NCI-H1694 (cell line): ENCODE results near the gene PDSS1.
"Not testable (repeated sequence)": the region's sequence is repeated elsewhere in the genome, so short reads cannot be mapped to it uniquely, and the experiment has no call there.

ENCODE experiments used
- DNase-seq: peaks from one replicate; lab custom pipeline; 2025; lab: John Stamatoyannopoulos, UW

PDSS1 gene, protein sequence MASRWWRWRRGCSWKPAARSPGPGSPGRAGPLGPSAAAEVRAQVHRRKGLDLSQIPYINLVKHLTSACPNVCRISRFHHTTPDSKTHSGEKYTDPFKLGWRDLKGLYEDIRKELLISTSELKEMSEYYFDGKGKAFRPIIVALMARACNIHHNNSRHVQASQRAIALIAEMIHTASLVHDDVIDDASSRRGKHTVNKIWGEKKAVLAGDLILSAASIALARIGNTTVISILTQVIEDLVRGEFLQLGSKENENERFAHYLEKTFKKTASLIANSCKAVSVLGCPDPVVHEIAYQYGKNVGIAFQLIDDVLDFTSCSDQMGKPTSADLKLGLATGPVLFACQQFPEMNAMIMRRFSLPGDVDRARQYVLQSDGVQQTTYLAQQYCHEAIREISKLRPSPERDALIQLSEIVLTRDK

DNA sequence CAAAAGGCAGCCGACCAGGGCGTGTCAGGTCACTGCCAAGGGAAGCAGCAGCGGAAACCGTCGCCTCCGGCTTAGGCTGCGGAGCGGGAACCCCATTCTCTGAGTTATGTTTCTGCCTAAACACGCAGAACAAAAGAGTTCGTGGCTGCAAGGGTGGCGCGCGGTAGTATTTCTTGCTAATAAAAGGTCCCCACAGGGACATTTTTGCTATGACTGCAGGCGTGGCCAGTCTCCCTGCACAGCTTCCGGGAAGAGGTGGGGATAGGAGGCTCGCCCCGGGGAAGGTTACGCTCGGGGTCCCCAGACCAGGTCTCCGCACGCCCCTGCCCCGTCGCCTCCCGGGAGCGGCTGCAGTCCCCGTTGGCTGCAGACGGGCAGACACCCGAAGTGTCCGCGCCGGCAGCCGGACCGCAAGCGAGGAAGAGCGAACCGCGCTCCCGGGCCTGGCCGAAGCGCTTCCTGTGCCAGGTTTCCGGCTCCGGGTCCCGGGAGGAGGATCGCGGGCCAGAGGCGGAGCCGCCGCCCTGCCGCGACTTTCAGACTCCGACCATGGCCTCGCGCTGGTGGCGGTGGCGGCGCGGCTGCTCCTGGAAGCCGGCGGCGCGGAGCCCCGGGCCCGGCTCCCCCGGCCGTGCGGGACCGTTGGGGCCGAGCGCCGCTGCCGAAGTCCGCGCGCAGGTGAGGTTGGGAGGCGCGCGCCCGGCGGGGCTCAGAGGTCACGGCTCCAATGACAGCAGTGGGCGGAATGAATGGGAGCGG, at the start of gene PDSS1:
TSS of gene PDSS1 (plus strand) at position 539 of the 759 bp plus-strand sequence. CDS start at position 550, 11 bp downstream.
- DNase-seq: peak; percentile 23

DNA sequence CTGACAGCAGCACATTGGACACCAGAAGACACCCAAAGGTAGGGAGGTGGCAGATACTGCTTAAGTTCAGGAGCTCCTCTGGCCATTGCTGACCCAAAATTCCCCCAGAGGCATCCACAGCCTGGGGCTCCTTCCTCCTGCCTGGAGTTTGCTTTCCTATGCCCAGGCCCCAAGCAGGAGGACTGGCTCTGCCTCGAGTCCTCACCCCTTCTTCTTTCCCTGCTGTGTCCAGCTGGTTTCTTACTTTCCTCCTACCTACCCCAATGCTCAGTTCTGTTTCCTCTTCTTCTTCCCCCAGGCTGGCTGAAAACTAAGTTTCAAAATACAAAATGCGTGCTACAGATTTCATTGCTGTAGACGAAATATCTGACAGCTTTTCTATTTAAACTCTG, 49.3 kb upstream of the PDSS1 start:
- not testable (repeated sequence) for DNase-seq

DNA sequence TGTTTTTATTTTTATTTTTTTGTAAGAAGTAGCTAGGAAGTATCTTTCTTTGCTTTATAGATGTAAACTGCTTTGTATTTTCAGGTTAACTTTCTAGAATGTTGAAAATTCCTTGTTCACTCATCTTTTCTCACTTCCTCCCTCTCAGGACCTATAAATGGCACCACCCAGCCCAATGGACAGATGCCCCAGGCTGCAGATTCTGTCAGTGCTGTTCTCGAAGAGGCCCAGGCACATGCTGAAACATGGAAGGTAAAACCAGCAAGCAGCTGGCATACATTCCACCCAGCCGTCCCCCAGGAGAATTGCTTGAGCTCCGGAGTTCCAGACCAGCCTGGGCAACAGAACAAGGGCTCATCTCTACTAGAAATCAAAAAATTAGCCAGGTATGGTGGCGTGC, 47.1 kb upstream of the PDSS1 start:
- DNase-seq: no peak

DNA sequence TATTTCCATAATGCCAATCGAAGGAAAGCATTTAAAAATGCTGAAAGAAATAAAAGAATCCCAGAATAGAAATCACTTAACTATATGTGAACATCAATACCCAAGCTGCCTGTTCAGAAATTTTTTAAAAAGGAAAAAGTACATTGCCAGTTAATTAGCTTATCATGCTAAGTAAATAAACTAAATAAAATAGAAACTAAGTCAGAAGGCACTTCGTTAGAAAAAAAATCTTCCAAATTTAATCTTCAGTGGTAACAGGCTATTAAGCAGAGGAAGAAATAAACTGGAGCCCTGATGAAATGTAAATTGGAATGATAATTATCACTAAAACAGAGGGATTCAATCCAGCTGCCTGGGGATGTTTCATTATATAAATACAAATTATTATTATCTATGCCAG, 46.0 kb upstream of the PDSS1 start:
- DNase-seq: not testable (repeated sequence)

DNA sequence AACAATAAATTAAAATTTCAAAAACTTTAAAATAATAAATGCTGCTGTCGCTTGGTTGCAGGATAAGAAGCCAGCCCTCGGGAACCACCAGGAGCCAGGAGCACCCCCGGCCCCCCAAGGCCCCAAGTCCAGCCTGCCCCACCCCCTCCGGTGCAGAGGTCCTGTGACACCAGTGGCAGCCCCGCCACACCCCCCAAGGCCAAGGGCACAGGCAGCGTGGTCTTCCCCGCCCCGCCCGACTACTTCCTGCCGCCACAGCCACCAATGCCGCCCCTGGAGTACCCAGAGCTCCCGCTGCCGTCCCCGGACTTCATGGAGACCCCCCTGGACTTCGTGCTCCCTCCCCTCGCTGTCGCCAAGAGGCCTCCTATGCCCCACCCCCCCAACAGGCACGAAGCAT, 44.5 kb upstream of the PDSS1 start:
- no peak for DNase-seq

DNA sequence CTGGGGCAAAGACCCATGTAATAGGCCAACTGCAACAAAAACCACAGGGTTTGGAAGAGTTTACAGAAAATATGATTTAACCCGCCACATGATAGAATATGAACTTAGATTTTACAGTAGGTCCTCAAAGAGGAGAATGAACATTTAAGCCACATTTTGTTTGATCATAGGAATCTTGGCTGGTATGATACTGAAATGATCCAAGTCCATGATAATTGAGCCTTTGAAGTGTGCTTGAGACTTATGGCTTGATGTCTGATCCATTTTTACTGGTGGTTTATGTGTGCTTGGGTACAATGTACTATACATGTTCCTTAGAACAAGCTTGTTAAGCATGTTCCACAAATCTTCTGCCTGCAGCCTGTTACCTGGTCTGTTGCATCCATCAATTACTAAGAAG, 41.8 kb upstream of the PDSS1 start:
- no peak for DNase-seq

DNA sequence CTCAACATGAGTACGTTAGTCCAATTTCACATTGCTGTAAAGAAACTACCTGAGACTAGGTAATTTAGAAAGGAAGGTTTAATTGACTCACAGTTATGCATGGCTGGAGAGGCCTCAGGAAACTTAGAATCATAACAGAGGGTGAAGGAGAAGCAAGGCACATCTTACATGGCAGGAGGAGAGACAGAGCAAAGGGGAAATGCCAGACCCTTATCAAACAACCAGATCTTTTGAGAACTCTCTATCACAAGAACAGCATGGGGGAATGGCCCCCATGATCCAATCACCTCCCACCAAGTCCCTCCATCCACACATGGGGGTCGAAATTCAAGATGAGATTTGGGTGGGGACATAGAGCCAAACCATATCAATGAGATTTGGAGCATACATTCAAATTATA, 34.6 kb upstream of the PDSS1 start:
- no peak for DNase-seq

DNA sequence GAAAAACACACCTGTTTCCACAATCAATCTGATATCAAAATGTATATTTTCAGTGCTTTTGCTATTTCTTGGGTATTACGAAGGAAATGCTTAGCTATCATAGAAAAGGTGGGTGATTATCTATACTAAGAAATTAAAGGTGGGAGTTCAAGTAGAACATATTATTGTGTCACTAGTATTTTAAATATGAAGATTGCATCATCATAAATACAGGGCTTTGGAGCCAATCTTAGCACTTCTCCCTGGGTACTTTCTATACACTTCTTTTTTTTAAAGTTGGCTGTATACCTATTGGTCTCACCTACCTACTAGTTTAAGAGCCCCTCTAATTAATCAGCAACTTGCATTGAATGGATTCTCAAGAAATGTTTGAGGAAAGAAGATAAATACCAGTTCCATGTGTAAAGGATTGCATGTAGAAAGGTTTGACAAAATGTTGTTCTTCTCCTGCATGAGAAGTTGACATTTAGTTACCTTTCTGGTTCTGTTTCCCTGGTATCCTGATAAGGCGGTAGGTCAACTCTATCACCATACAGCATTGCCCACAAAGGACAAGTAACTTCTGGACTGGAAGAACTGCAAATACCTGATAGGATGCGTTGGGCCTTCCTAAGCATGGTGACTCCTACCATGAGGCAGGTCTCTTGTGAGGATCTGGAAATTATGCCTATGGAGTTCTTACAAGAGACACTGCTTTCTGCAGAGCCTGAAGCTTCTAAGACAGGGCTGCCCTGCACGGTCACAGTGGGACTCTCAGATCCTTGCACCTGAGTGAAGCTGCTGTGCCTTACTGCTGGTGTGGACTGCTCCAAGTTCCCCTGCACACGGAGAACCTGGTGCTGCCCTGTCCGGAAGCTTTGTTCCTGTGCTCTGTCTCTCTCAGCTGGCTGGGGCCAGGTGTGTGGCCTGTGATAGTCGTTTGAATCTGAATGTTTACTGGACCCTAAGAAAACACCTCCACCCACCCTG, 32.1 kb upstream of the PDSS1 start:
- DNase-seq: no peak

DNA sequence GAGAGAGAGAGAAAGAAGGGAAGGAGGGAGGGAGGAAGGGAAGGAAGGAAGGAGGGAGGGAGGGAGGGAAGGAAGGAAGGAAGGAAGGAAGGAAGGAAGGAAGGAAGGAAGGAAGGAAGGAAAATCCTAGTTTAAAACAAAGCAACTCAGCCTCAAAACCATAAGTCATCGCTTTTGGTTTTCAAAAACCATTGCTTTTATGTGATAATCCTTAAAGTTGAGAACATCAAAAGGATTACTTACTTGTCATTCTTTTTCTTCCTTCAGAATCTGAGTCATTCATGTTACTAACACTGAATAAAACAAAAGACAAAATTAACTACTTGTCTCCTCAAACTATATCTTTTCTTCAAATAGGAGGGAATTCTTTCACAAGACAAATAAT, 21.6 kb upstream of the PDSS1 start:
- DNase-seq: no peak

DNA sequence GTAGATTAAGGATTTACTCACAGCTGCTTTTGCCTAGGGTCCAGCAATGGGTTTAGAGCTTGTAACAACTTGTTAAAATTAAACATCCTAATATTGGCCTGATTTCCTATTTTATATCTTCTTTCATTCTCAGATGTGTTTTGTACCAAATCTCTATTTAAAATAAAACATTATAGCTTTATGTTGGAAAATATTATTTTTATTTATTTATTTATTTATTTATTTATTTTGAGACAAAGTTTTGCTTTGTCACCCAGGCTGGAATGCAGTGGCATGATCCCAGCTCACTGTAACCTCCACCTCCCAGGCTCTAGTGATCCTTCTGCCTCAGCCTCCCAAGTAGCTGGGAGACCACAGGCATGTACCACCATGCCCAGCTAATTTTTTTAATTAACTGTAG, 17.9 kb upstream of the PDSS1 start:
- DNase-seq: no peak

DNA sequence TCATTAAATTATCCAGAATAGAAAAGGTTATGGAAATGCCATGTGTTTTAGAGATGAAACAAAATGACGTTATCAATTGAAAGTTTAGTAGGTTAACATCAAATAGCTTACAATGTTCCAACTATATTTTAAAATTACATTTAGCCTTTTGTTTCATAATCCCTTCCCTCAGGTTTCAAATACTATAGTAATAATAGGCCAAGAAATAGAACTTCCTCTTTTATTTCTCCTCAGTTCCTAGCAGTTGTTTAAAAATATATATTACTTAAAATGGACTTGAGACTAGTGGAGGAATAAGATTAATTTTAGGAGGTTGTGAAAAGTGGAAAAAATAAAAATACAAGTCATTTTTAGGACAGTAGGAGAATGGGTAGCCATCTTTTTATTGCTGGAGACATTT, 16.4 kb upstream of the PDSS1 start:
- DNase-seq: no peak

DNA sequence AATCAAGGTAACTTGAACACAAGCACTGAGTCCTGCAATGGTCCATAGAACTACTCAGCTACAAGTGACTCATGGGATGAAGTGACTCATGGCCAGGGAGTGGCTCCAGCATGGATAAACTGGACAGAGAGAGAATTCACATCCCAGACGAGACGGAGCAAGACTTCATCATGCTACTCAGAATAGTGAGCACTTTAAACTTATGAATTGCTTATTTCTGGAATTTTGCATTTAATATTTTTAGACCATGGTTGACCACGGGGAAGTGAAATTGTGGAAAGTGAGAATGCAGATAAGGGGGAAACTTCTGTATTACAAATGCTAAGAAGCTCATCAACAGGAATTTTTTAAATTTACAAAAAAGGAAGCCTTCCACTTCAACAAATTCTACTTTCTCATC, 15.5 kb upstream of the PDSS1 start:
- DNase-seq: not testable (repeated sequence)

DNA sequence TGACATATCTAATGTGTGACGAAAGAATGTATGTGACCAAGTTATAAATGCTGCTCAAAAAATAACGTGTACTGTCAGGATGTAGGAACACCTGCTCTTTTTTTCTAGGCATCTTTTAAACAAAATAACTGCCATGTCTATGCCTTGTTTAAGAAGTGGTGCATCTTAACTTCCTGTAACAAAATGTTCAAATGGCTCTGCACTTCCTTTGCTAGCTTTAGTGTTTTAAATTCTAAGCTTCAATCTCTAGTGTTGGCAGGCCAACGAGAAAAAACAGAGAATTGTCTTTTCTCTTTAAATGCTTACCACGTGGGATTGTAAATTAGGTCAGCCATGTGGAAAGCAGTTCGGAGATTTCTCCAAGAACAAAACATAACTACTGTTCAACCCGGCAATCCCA, 14.6 kb upstream of the PDSS1 start:
- DNase-seq: no peak

DNA sequence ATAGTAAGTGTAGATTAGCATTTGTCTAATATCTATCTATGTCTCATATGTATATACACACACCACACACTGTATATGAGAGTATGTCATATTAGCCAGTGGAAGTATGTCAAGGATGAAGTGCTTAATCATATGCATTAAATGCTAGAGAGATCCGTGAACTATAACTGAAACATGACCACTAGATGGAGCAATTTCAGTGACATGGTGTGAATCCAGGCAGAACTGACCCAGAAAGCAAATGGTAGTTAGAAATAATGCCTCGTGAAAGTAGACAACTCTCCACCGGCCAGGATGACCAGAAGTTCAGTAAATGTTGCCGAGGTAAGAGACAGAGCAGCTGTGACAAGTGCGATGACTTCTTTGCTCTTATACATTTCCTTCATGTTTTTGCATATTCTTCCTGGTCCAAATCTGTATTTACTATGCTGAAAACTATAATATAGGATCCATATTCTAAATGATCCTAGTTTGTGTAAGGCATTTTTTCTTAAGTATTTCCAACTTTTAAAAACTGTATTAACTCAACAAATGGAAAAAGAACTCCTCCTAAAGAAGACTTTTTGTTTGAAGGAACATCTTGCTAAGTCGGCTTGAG, 12.7 kb upstream of the PDSS1 start:
- peak; percentile 61 for DNase-seq

DNA sequence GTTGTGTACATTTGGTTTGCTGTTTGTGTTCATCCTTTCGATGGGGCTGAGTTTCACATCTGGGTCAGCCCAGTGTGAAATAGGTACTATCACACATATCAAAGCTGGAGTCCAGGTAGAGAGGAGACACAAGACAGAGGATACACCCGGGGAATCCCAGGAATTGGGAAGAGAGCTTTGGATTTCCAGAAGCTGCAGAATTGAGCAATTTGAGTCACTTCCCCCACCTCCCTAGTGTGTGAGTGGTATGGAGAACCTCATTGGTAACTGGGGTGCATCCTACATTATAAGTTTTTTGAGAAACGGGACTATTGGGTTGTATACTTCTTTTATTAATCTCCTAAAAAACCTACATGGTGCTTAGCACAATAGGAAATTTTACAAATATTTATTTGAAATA, 12.1 kb upstream of the PDSS1 start:
- no peak for DNase-seq

DNA sequence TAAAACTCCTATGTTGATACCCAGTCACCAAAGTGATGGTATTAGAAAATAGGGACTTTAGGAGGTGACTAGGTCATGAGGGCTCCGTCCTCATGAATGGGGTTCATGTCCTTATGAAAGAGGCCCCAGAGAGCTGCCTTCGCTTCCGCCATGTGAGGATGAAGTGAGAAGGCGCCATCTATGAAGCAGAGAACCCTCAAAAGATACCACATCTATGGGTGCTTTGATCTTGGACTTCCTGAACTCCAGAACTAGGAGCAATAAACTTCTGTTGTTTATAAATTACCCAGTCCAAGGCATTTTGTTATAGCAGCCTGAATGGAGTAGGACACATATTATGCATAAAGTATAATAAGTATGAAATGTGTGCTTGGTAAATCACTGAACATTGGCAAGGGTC, 8.1 kb upstream of the PDSS1 start:
- DNase-seq: no peak

DNA sequence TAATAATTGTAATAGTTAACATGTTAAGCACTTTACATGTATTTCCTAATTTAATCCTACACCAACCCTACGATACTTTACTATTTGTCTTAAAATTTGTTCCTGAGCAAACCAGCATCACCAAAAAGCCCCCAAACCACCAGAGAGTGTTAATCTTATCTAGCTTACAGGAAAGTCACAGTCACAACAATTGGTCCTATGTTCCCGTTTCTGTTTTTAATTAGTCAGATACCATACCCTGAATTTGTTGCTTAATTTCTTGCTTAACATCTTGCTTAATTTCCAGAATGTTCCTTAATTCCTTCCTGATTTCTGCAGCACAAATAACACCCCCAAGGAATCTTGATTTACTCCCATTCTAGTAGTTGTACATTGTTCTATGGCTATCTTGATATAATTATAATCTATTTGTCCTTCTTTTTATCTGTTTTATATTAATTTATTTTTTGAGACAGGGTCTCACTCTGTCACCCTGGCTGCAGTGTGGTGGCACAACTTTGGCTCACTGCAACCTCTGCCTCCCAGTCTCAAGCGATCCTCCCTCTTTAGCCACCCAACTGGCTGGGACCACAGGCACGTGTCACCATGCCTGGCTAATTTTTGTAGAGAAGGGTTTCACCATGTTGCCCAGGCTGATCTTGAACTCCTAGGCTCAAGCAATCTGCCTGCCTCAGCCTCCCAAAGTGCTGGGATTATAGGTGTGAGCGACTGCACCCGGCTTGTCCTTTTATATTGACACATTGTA, 6.6 kb upstream of the PDSS1 start:
- no peak for DNase-seq

DNA sequence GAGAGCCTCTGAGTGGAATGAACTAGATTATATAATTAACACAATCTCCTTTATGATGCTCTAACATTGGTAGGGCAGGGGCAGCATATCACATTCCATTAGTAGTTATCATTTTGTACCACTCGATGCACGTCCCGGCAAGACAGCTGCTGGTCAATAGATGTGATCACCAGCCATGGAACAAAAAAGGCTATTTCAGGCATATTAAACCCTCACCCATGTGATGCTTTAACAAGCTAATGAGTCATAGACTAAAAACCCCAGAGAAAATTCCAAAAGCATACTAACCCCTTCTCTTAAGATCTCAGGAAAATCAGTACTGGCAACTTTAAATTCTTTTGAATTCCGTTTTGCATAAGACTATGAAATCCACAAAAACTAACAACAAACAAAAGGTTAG, 3.0 kb upstream of the PDSS1 start:
- DNase-seq: not testable (repeated sequence)

DNA sequence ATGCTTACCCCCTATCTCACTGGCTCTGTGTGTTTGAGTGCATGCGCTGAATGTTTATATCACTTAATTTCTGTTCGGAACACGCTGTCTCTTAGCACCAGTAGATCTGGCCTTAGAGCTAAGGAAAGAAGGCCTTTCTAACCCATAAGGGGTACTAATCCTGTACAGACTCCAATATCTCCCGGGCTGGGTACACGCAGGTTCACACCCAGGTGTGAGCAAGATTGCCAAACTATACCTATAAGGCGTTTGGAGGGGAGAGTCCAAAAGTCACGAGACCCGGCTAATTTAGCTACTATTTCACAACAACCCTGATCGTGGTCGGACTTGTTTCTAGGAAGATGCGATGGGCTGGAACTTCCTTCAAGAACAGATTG, 727 bp upstream of the PDSS1 start:
- no peak for DNase-seq

DNA sequence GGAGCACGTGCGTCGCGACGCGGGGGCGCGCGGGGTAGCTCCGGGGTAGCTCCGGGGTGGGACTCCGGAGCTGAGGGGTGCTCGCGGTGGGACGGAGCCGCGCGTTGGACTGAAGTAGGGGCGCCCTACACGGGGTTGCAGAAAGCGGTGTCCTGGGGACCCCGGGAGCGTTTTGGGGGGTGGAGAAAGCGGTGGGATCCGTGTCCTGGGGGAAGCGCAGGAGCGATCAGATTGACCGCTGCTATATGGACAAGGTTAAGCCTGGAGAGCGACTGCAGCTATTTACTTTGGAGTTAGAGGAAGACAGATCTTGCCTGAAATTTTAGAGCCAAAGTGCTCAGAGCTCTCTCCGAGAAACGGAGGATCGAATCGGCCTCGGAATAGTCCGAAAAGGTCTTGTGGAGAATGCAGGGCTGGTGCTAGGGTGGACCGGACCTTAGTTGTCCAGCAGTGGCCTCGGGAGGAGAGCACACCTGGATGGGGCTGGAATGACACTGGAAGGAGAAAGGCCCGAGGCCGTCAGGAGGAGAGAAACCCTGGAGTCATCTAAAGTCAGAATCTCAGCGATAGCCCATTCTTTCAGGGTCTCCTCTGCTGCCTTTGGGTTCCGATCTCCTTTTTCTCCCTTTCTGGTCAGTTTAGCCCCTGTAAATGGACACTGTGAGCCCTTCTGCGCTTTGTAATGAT, 564 bp downstream of the PDSS1 start:
- DNase-seq: no peak

DNA sequence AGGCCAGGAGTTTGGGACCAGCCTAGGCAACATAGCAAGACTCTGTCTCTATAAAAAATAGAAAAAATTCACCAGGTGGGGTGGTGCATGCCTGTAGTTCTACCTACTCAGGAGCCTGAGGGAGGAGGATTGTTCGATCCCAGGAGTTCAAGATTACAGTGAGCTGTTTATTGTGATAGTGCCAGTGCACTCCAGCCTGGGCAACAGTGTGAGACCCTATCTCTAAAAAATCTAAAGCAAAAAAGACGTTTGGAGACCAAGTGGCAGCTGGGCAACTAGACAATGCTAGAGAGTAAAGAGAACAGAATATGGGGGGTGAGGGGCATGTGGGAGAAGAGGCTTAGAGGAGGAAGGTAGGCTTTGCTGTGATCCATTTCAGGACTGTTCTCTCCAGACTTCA, 1.4 kb downstream of the PDSS1 start:
- DNase-seq: no peak
